ENCODE data around the gene PIGA.
A peak's percentile ranks its signal among the peaks of the same experiment; 100 is the strongest.

PIGA gene

GRCh38 chrX:15335135-15336022, at the start of gene PIGA:
PIGA (minus strand) TSS chrX:15335523; CDS start chrX:15331930, 3,593 bp downstream.
- peak; percentile 94 for DNase-seq (ENCODE audit: low spot score)

GRCh38 chrX:15384304-15384703, 49.0 kb upstream of the PIGA start, which contains the start of gene VEGFD:
VEGFD (minus strand) TSS chrX:15384413; CDS start chrX:15383946, 467 bp downstream.
- peak; percentile 22 for DNase-seq (ENCODE audit: low spot score)

GRCh38 chrX:15382813-15383212, 47.5 kb upstream of the PIGA start:
- no peak for DNase-seq (ENCODE audit: low spot score)

GRCh38 chrX:15376956-15377355, 41.6 kb upstream of the PIGA start:
- DNase-seq (ENCODE audit: low spot score): no peak

- DNase-seq (ENCODE audit: low spot score): no peak
Measured at GRCh38 chrX:15373976-15374375, 38.7 kb upstream of the PIGA start.

GRCh38 chrX:15366506-15367352, 31.4 kb upstream of the PIGA start:
- no peak for DNase-seq (ENCODE audit: low spot score)

GRCh38 chrX:15359701-15360100, 24.4 kb upstream of the PIGA start:
- DNase-seq (ENCODE audit: low spot score): no peak

GRCh38 chrX:15358533-15358932, 23.2 kb upstream of the PIGA start:
- DNase-seq (ENCODE audit: low spot score): no peak

- no peak for DNase-seq (ENCODE audit: low spot score)
Measured at GRCh38 chrX:15356444-15356843, 21.1 kb upstream of the PIGA start.

GRCh38 chrX:15350329-15350996, 15.1 kb upstream of the PIGA start:
- no peak for DNase-seq (ENCODE audit: low spot score)

- DNase-seq (ENCODE audit: low spot score): peak; percentile 51
Measured at GRCh38 chrX:15349046-15349445, 13.7 kb upstream of the PIGA start.

GRCh38 chrX:15345976-15346375, 10.7 kb upstream of the PIGA start:
- no peak for DNase-seq (ENCODE audit: low spot score)

- no peak for DNase-seq (ENCODE audit: low spot score)
Measured at GRCh38 chrX:15344106-15344505, 8.8 kb upstream of the PIGA start.

GRCh38 chrX:15343075-15343476, 7.8 kb upstream of the PIGA start:
- DNase-seq (ENCODE audit: low spot score): peak; percentile 16

- DNase-seq (ENCODE audit: low spot score): no peak
Measured at GRCh38 chrX:15340867-15341266, 5.5 kb upstream of the PIGA start.

- DNase-seq (ENCODE audit: low spot score): peak; percentile 29
Measured at GRCh38 chrX:15336023-15336413, 695 bp upstream of the PIGA start.

GRCh38 chrX:15334561-15334960, 762 bp downstream of the PIGA start:
- no peak for DNase-seq (ENCODE audit: low spot score)

- DNase-seq (ENCODE audit: low spot score): no peak
Measured at GRCh38 chrX:15328821-15329220, 6.5 kb downstream of the PIGA start.

- DNase-seq (ENCODE audit: low spot score): no peak
Measured at GRCh38 chrX:15328131-15328530, 7.2 kb downstream of the PIGA start.

- DNase-seq (ENCODE audit: low spot score): no peak
Measured at GRCh38 chrX:15322472-15322871, 12.9 kb downstream of the PIGA start.

GRCh38 chrX:15322072-15322471, 13.3 kb downstream of the PIGA start:
- DNase-seq (ENCODE audit: low spot score): no peak

GRCh38 chrX:15321447-15321846, 13.9 kb downstream of the PIGA start:
- DNase-seq (ENCODE audit: low spot score): no peak
